Kidney (tissue), 14 donors: ENCODE data around the gene TRAPPC11. TPM values are rescaled to one million over a fixed set of nuclear protein-coding genes. Genes with fewer than 3 reads are reported as not detected.

Experiments used
- DNase-seq, 5 donors: peaks; one replicate each; pipeline ENCODE4 v3.0.0-alpha.2; 2013 to 2020
- FAIRE-seq: peaks from 2 replicates; lab custom pipeline; 2012; peaks lifted over from hg19 to GRCh38; lab: Jason Lieb, UNC
- H3K27ac ChIP-seq, 2 donors: one replicate each; pipeline ENCODE4 v1.7.0; 2013; ENCODE audit warnings: low read depth in 2 of 2, low read length in 2 of 2, inconsistent platforms in 1 of 2
- H3K27me3 ChIP-seq: one replicate; pipeline ENCODE4 v1.7.1; 2013; ENCODE audit warnings: low read length, inconsistent platforms; ENCODE audit not compliant: control insufficient read depth, insufficient read depth
- H3K36me3 ChIP-seq, 3 donors: one replicate each; pipeline versions ENCODE4 v1.7.0 to v1.7.1; 2013; ENCODE audit warnings: low read length in 3 of 3, control low read depth in 1 of 3, inconsistent platforms in 1 of 3; ENCODE audit not compliant: insufficient read depth in 3 of 3, control insufficient read depth in 2 of 3
- H3K4me1 ChIP-seq, 3 donors: one replicate each; pipeline versions ENCODE4 v1.7.0 to v1.7.1; 2013; ENCODE audit warnings: low read length in 3 of 3, inconsistent platforms in 1 of 3, low read depth in 1 of 3; ENCODE audit not compliant: control insufficient read depth in 2 of 3, insufficient read depth in 2 of 3
- H3K4me3 ChIP-seq, 3 donors: one replicate each; pipeline versions ENCODE4 v1.7.0 to v1.8.1; 2013; ENCODE audit warnings: low read length in 3 of 3, control low read depth in 1 of 3, inconsistent platforms in 1 of 3
- H3K9ac ChIP-seq, 3 donors: one replicate each; pipeline versions ENCODE4 v1.7.0 to v1.7.1; 2013; ENCODE audit warnings: low read length in 3 of 3, control low read depth in 1 of 3, inconsistent platforms in 1 of 3
- H3K9me3 ChIP-seq, 3 donors: one replicate each; pipeline versions ENCODE4 v1.7.0 to v1.7.1; 2013; ENCODE audit warnings: low read length in 3 of 3, control low read depth in 1 of 3, inconsistent platforms in 1 of 3; ENCODE audit not compliant: control insufficient read depth in 2 of 3, insufficient read depth in 1 of 3
- intact Hi-C: fragments of 100-400 bp; cut with DNase I; formaldehyde crosslinking; loops from one replicate; pipeline ENCODE4 v1.11.1; 2022
- polyA plus RNA-seq: library from polyadenylated mRNA; stranded (reverse); fragments of 350-450 nt; fragmentation: Illumina TruSeq; extraction: RNeasy Lipid Tissue Mini Kit (QIAGEN cat#74804); gene quantifications from one replicate; pipeline ENCODE4 v1.2.3, GENCODE V29; 2014; ENCODE audit warnings: low read depth, low replicate concordance; ENCODE audit not compliant: insufficient read depth
- total RNA-seq: library from RNA; stranded (reverse); fragmentation: NEBNext Ultra II Directional; extraction: Animal tissue kit (Norgen Biotek cat#: 25700); gene quantifications from one replicate; pipeline ENCODE4 v1.2.1, GENCODE V29; 2021
- TF ChIP-seq, protein P1 (sequence below): IDR thresholded peaks from 3 replicates; pipeline ENCODE4 v1.5.1; 2012; ENCODE audit warnings: mild to moderate bottlenecking, moderate library complexity, borderline replicate concordance; ENCODE audit not compliant: insufficient read depth; ENCODE audit errors: extremely low read depth
- donor health status: control.
- donor health status: control.
- donor health status: control.
- donor health status: control.
- donor health status: control.
- donor health status: DM: yes; HTN: yes; CAD: no.
- donor health status: Normal renal cell carcinoma (clear cell type).

Gene TRAPPC11
- total and polyA plus RNA-seq, 2 donors from 2014 or later = 13.8 to 43.1 TPM

DNA sequence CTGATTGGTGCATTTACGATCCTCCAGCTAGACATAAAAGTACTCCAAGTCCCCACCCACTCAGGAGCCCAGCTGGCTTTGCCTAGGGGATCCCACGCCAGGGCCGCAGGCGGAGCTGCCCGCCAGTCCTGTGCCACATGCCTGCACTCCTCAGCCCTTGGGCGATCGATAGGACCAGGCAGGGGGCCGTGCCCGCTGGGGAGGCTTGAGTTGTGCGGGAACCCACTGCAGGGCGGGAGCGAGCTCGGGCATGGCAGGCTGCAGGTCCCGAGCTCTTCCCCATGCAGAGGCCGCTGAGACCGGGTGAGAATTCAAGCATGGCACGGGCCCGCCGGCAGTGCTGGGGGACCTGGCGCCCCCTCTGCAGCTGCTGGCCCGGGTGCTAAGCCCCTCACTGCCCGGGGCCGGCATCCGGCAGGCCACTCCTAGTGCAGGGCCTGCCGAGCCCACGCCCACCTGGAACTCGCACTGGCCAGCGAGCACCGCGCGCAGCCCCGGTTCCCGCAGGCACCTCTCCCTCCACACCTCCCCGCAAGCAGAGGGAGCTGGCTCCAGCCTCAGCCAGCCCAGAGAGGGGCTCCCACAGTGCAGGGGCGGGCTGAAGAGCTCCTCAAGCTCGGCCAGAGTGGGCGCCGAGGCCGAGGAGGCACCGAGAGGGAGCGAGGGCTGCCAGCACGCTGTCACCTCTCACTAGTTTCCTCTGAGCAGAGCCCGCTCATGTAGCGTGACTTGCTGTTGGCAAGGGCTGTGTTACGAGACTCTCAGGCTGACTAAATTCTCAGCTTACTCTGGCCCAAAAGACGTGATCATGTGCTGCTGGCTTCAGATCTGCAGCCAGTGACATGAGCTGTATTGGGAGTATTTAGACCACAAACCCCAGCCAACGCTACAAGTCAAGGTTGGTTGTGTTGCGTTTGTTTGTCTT lies 87.5 kb downstream of the TRAPPC11 start:
- Histone ChIP-seq H3K36me3 (no peaks in the 10 kb centered on the region), H3K4me1 (peaks cover 0 to 13% (median 7%) of the 10 kb centered on the region in 3 donors), H3K9me3 (no peaks in the 10 kb centered on the region), H3K4me3 (no peak overlapping the region), H3K27me3 (no peaks in the 10 kb centered on the region), H3K27ac (no peak overlapping the region), H3K9ac (no peak overlapping the region)
- TF ChIP-seq, protein P1, sequence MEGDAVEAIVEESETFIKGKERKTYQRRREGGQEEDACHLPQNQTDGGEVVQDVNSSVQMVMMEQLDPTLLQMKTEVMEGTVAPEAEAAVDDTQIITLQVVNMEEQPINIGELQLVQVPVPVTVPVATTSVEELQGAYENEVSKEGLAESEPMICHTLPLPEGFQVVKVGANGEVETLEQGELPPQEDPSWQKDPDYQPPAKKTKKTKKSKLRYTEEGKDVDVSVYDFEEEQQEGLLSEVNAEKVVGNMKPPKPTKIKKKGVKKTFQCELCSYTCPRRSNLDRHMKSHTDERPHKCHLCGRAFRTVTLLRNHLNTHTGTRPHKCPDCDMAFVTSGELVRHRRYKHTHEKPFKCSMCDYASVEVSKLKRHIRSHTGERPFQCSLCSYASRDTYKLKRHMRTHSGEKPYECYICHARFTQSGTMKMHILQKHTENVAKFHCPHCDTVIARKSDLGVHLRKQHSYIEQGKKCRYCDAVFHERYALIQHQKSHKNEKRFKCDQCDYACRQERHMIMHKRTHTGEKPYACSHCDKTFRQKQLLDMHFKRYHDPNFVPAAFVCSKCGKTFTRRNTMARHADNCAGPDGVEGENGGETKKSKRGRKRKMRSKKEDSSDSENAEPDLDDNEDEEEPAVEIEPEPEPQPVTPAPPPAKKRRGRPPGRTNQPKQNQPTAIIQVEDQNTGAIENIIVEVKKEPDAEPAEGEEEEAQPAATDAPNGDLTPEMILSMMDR = no peak
- intact Hi-C loops = no loop called here
- FAIRE-seq = no peak
- DNase-seq = peak in 2 of 5 donors; percentile 34 to 84

DNA sequence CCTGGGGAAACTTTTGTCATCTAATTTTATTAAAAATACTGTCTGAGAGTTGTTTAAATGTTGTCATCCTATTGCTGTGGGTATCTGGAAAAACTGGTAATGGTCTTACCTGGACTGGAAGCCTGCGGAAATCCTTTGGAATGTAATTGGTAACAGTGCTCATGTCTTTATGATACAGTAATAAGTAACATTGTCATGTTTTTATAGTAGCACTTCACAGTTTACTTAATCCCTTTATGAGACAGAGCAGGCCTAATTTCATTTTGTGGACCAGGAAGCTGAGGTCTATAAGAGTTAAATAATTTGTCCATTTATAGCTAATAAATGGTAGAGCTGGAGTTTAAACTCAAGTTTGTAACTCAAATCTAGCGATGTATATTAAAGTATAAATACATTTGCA lies 88.3 kb downstream of the TRAPPC11 start:
- H3K27me3 ChIP-seq = no peaks in the 10 kb centered on the region
- FAIRE-seq (no peak), DNase-seq (no peak)
- no peak overlapping the region for H3K27ac ChIP-seq
- H3K9ac ChIP-seq = no peak overlapping the region
- peaks cover 0 to 13% (median 7%) of the 10 kb centered on the region in 3 donors for H3K4me1 ChIP-seq
- no peak overlapping the region for H3K4me3 ChIP-seq
- TF ChIP-seq, protein P1 = no peak
- H3K9me3 ChIP-seq = no peaks in the 10 kb centered on the region
- intact Hi-C loops = no loop called here
- no peaks in the 10 kb centered on the region for H3K36me3 ChIP-seq

DNA sequence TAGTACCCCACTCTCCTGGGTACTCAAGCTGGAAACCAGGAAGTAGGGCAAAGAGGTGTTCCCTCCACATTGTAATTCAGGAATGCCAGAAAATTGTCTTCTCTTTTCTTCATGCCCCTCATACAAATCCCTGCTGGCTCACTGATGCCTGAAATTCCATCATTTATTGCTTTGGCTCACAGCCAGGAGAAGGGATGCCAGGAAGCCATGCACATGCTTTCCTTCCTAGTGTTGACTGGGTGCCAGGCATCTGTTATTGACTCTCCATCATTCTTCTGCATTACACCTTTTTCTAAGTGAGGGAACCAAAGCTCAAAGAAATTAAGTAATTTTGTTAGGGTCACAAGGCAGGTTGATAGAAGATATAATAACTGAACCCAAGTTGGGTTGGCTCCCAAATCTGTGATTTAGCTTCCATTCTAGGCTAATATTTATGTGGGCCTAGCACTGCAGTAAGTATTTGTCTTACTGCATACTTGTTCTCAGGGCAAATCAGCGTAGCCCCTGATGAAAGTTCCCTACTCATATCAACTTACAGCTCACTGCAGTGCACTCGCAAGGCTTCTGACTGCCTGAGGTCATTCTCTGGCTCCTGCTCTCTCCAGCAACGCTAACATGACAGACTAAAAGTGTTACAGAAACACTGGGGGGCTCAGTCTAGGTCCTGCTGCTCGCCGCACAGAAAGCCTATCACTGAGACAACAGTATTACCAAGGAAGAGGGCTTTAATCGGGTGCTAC lies 89.0 kb downstream of the TRAPPC11 start:
- TF ChIP-seq, protein P1 = no peak
- FAIRE-seq = no peak
- Histone ChIP-seq H3K4me3 (no peak overlapping the region), H3K4me1 (peaks cover 0 to 13% (median 7%) of the 10 kb centered on the region in 3 donors), H3K9ac (peak overlapping the region in 1 of 3 donors; percentile 30), H3K9me3 (no peaks in the 10 kb centered on the region), H3K36me3 (no peaks in the 10 kb centered on the region), H3K27ac (peak overlapping the region; percentile 39 to 42), H3K27me3 (no peaks in the 10 kb centered on the region)
- intact Hi-C loops = no loop called here
- peak in 4 of 5 donors; percentile 76 to 92 (median 86) for DNase-seq
